ENCODE data around the gene UBR4. TPM values are rescaled to one million over a fixed set of nuclear protein-coding genes. Genes with fewer than 3 reads are reported as not detected.

The UBR4 gene
- total and polyA plus RNA-seq, 10 of the 15 experiments (the other 5 are each of a cell fraction or from before 2014, with no cell fraction given), result 34.2 to 124 (median 56.2) TPM

GRCh38 chr1:19110257-19110927 lies 99.7 kb downstream of the UBR4 start (continued):
- TF ChIP-seq SKIL (IDR thresholded peaks at IDR 0.05; ENCODE audit: low read depth, poor library complexity, severe bottlenecking) (no peak), ZNF622 (IDR thresholded peaks at IDR 0.05) (no peak), TCF3 (IDR thresholded peaks at IDR 0.05; ENCODE audit: borderline replicate concordance, insufficient read depth, low read depth, low read length) (no peak), NBN (IDR thresholded peaks at IDR 0.05) (no peak), SUPT20H (IDR thresholded peaks at IDR 0.05; ENCODE audit: borderline replicate concordance, control insufficient read depth, low read depth, low read length) (no peak), MYB (IDR thresholded peaks at IDR 0.05; ENCODE audit: borderline replicate concordance, low read depth, low read length) (no peak)

GRCh38 chr1:19109545-19109944 lies 100.5 kb downstream of the UBR4 start:
- DNase-seq (ENCODE audit: low read depth, low spot score), result no peak
- WGBS (ENCODE audit: insufficient coverage, insufficient replicate concordance, low lambda C conversion rate, missing lambda C conversion rate), result 100% methylated on average over 3 of the region's 3 CpGs
- in situ Hi-C loops (cut with MboI) (no loop called here), intact Hi-C loops (cut with micrococcal nuclease; ENCODE audit: unreplicated experiment) (no loop called here)
- no peaks in the 10 kb centered on the region for H3K27me3 ChIP-seq (replicated peaks in 1 of 2; ENCODE audit: control insufficient read depth in 2 of 2, insufficient read depth in 2 of 2, low read length in 1 of 2)
- ChIA-PET POLR2A (no interaction called here), RAD21 (ENCODE audit: unreplicated experiment) (interaction anchor here (0.8 kb wide), 1 partner anchor 204 kb away, joined by 4 read pairs; no protein-coding TSS in a partner anchor), SMC1A (ENCODE audit: uncharacterized antibody, unreplicated experiment) (interaction anchor here (0.9 kb wide), 2 partner anchors 13 to 17 kb away, joined by 3 read pairs; no protein-coding TSS in a partner anchor), CTCF (interaction anchor here (0.6 kb wide), 1 partner anchor 215 kb away, joined by 3 read pairs; no protein-coding TSS in a partner anchor)
- no peaks in the 10 kb centered on the region for H3K79me2 ChIP-seq (ENCODE audit: control insufficient read depth, insufficient read depth, low read length)
- H3K9ac ChIP-seq (ENCODE audit: control insufficient read depth, insufficient read depth, low read length), result no peak overlapping the region
- no peak for ATAC-seq
- H3K27ac ChIP-seq (ENCODE audit: control insufficient read depth, insufficient read depth), result no peak overlapping the region
- TF ChIP-seq ETV6 (conservative IDR thresholded peaks at IDR 0.05 in 1 of 2, IDR thresholded peaks at IDR 0.05 in 1 of 2; ENCODE audit: borderline replicate concordance in 1 of 2, low read depth in 1 of 2) (no peak), MXI1 (IDR thresholded peaks at IDR 0.05; ENCODE audit: low read depth, low read length) (no peak), EED (IDR thresholded peaks at IDR 0.05; ENCODE audit: low read depth) (no peak), DPF2 (IDR thresholded peaks at IDR 0.05) (no peak), E2F4 (IDR thresholded peaks at IDR 0.05; ENCODE audit: low read depth, low read length) (no peak), MTA2 (IDR thresholded peaks at IDR 0.05; ENCODE audit: low read depth) (no peak), BCLAF1 (IDR thresholded peaks at IDR 0.05) (no peak), HDAC6 (IDR thresholded peaks at IDR 0.05; ENCODE audit: unreplicated experiment) (no peak)
- H4K20me1 ChIP-seq (ENCODE audit: control insufficient read depth, insufficient read depth), result no peaks in the 10 kb centered on the region; the same call in 1 of the 2 replicates
- H3K9me3 ChIP-seq (replicated peaks; ENCODE audit: control insufficient read depth, insufficient read depth, low read length), result no peaks in the 10 kb centered on the region
- peaks cover 44 to 51% of the 10 kb centered on the region in 2 experiments; a peak in 3 of 4 replicates for H3K36me3 ChIP-seq (ENCODE audit: control insufficient read depth in 2 of 2, insufficient read depth in 2 of 2, low read length in 1 of 2)
- no TSS peak for BruUV-seq (replicated peaks)
- FAIRE-seq, result no peak
- no peaks in the 10 kb centered on the region for H3K4me1 ChIP-seq (ENCODE audit: control insufficient read depth, insufficient read depth, low read length)
- H3K4me2 ChIP-seq (ENCODE audit: control insufficient read depth, insufficient read depth), result no peak overlapping the region
- no peak overlapping the region for H2AFZ ChIP-seq (ENCODE audit: control insufficient read depth, low read depth, low read length)
- no peak overlapping the region for H3K4me3 ChIP-seq

Measured in GM12878 (cell line).